GM18907 (cell line): ENCODE results near the gene RNF13.
A peak's percentile ranks its signal among the peaks of the same experiment; 100 is the strongest.
"Not testable (repeated sequence)": the region's sequence is repeated elsewhere in the genome, so short reads cannot be mapped to it uniquely, and the experiment has no call there.

Experiments used
- ATAC-seq: cut with Tn5 transposase; IDR thresholded peaks from one replicate; pipeline ENCODE4 v1.9.1; 2021; ENCODE audit warnings: mild to moderate bottlenecking, moderate library complexity; ENCODE audit not compliant: unreplicated experiment

RNF13 gene

GRCh38 chr3:149800693-149801092 lies 12.3 kb upstream of the RNF13 start:
- ATAC-seq, result no peak

- no peak for ATAC-seq
Observed at GRCh38 chr3:149801195-149801594, 11.8 kb upstream of the RNF13 start.

GRCh38 chr3:149801639-149802038 lies 11.4 kb upstream of the RNF13 start:
- no peak for ATAC-seq

GRCh38 chr3:149806171-149806778 lies 6.7 kb upstream of the RNF13 start:
- no peak for ATAC-seq

GRCh38 chr3:149808209-149808829 lies 4.7 kb upstream of the RNF13 start:
- ATAC-seq, result no peak

- ATAC-seq, result no peak
Observed at GRCh38 chr3:149809699-149810098, 3.3 kb upstream of the RNF13 start.

GRCh38 chr3:149810846-149811245 lies 2.2 kb upstream of the RNF13 start:
- ATAC-seq, result no peak

GRCh38 chr3:149812165-149812605 lies 830 bp upstream of the RNF13 start:
- ATAC-seq, result peak; percentile 0

GRCh38 chr3:149813367-149814281 lies 609 bp downstream of the RNF13 start:
- peak; percentile 29 for ATAC-seq

- ATAC-seq, result no peak
Observed at GRCh38 chr3:149815321-149815720, 2.3 kb downstream of the RNF13 start.

GRCh38 chr3:149815728-149816127 lies 2.7 kb downstream of the RNF13 start:
- ATAC-seq, result no peak

GRCh38 chr3:149816311-149816710 lies 3.3 kb downstream of the RNF13 start:
- ATAC-seq, result no peak

GRCh38 chr3:149816986-149817385 lies 4.0 kb downstream of the RNF13 start:
- no peak for ATAC-seq

GRCh38 chr3:149819432-149819831 lies 6.4 kb downstream of the RNF13 start:
- no peak for ATAC-seq

- ATAC-seq, result no peak
Observed at GRCh38 chr3:149820183-149820582, 7.2 kb downstream of the RNF13 start.

- no peak for ATAC-seq
Observed at GRCh38 chr3:149826636-149827035, 13.6 kb downstream of the RNF13 start.

GRCh38 chr3:149828390-149828789 lies 15.4 kb downstream of the RNF13 start:
- no peak for ATAC-seq

GRCh38 chr3:149829631-149830030 lies 16.6 kb downstream of the RNF13 start:
- ATAC-seq, result not testable (repeated sequence)

GRCh38 chr3:149830902-149831301 lies 17.9 kb downstream of the RNF13 start:
- no peak for ATAC-seq

- ATAC-seq, result no peak
Observed at GRCh38 chr3:149831321-149831720, 18.3 kb downstream of the RNF13 start.

- no peak for ATAC-seq
Observed at GRCh38 chr3:149832086-149832485, 19.1 kb downstream of the RNF13 start.

- no peak for ATAC-seq
Observed at GRCh38 chr3:149833241-149833640, 20.2 kb downstream of the RNF13 start.
